K562 (cell line): Measurements from ENCODE around the gene CRYBB1. TPM values are rescaled to one million over a fixed set of nuclear protein-coding genes. Genes with fewer than 3 reads are reported as not detected.
A peak's percentile ranks its signal among the peaks of the same experiment; 100 is the strongest.

Experiments used
- ARNT ChIP-seq, 2 experiments: fragments of 450-650 bp; IDR thresholded peaks; 2 replicates each; pipeline ENCODE4 v1.6.1; 2016; ENCODE audit warnings: mild to moderate bottlenecking in 1 of 2
- BACH1 ChIP-seq: fragments of 200-800 bp; sonication (Bioruptor generic); IDR thresholded peaks from 2 replicates; pipeline ENCODE4 v1.6.1; 2016; ENCODE audit warnings: missing genetic modification characterization, missing compliant biosample characterization
- CBX8 ChIP-seq: fragments of 200-600 bp; sonication (generic); IDR thresholded peaks from 2 replicates; pipeline ENCODE4 v1.6.1; 2012; ENCODE audit warnings: borderline replicate concordance, mixed run types, low read depth, mild to moderate bottlenecking, moderate library complexity, mixed read lengths, low read length, control low read depth, inconsistent platforms; ENCODE audit not compliant: poor library complexity, severe bottlenecking; ENCODE audit errors: extremely low read depth
- DMBX1 ChIP-seq: fragments of 250-450 bp; sonication (Bioruptor Pico); IDR thresholded peaks from 2 replicates; pipeline ENCODE4 v1.8.0; 2022; ENCODE audit warnings: inconsistent platforms, mild to moderate bottlenecking, moderate library complexity, borderline replicate concordance
- FOXA1 ChIP-seq: fragments of 450-650 bp; IDR thresholded peaks from 2 replicates; pipeline ENCODE4 v1.6.1; 2016; ENCODE audit warnings: mild to moderate bottlenecking, borderline replicate concordance
- GATAD2A ChIP-seq: fragments of 450-650 bp; IDR thresholded peaks from 2 replicates; pipeline ENCODE4 v1.6.1; 2017
- KDM4B ChIP-seq, 2 experiments: fragments of 450-650 bp in 1 of 2; sonication (generic) in 1 of 2; IDR thresholded peaks; 2 replicates each; pipeline ENCODE4 v1.6.1; 2016 to 2017; ENCODE audit warnings: borderline replicate concordance in 2 of 2, antibody characterized with exemption in 1 of 2, low read depth in 1 of 2, mild to moderate bottlenecking in 1 of 2
- NR4A1 ChIP-seq, 2 experiments: fragments of 250-450 bp in 1 of 2; fragments of 450-650 bp in 1 of 2; sonication (Bioruptor Pico) in 1 of 2; IDR thresholded peaks; 2 replicates each; pipeline versions ENCODE4 v1.4.0 to v1.6.1; 2016 to 2020; ENCODE audit warnings: mild to moderate bottlenecking in 2 of 2, missing compliant biosample characterization in 1 of 2, missing genetic modification characterization in 1 of 2, moderate library complexity in 1 of 2
- TRIM25 ChIP-seq: fragments of 450-650 bp; IDR thresholded peaks from 2 replicates; pipeline ENCODE4 v1.7.0; 2016; ENCODE audit warnings: borderline replicate concordance
- USF2 ChIP-seq: sonication (generic); formaldehyde crosslinking; IDR thresholded peaks from 2 replicates; pipeline ENCODE4 v1.5.0; 2020; ENCODE audit warnings: missing genetic modification reagents
- ZBTB49 ChIP-seq: sonication (generic); formaldehyde crosslinking; IDR thresholded peaks from 2 replicates; pipeline ENCODE4 v1.8.0; 2022; ENCODE audit warnings: missing genetic modification reagents, mild to moderate bottlenecking, borderline replicate concordance
- ZNF212 ChIP-seq: fragments of 450-650 bp; formaldehyde crosslinking; IDR thresholded peaks from 2 replicates; pipeline ENCODE4 v1.4.0; 2020; ENCODE audit warnings: mild to moderate bottlenecking
- ZNF224 ChIP-seq: sonication (generic); formaldehyde crosslinking; IDR thresholded peaks from 2 replicates; pipeline ENCODE4 v1.8.0; 2022; ENCODE audit warnings: mild to moderate bottlenecking, missing genetic modification reagents
- ZNF3 ChIP-seq: fragments of 250-450 bp; sonication (Bioruptor Pico); IDR thresholded peaks from 2 replicates; pipeline ENCODE4 v1.5.0; 2021; ENCODE audit warnings: mild to moderate bottlenecking, moderate library complexity
- ZNF584 ChIP-seq: fragments of 200-800 bp; sonication (Bioruptor generic); IDR thresholded peaks from 2 replicates; pipeline ENCODE4 v1.6.1; 2016; ENCODE audit warnings: low read depth, mild to moderate bottlenecking, missing genetic modification characterization, missing compliant biosample characterization
- ZNF644 ChIP-seq: fragments of 200-800 bp; sonication (Bioruptor generic); IDR thresholded peaks from 2 replicates; pipeline ENCODE4 v1.6.1; 2016; ENCODE audit warnings: low read depth, missing genetic modification characterization, missing compliant biosample characterization
- ZNF655 ChIP-seq: fragments of 250-450 bp; sonication (Bioruptor Pico); IDR thresholded peaks from 2 replicates; pipeline ENCODE4 v1.5.0; 2021
- polyA plus RNA-seq, 8 experiments: library from polyadenylated mRNA; depleted of rRNA in 4 of 8; stranded (reverse) in 5 of 8; unstranded in 3 of 8; fragments of >200 nt; fragmentation: Nextera tagmentation in 2 of 8; fragmentation: Illumina TruSeq in 1 of 8; extraction: Ambion mirVana in 2 of 8; extraction: Trizol in 1 of 8; gene quantifications; 2 replicates each; pipeline versions ENCODE4 v1.2.1 to v1.2.3, GENCODE V29; 2011 to 2014; ENCODE audit warnings: inconsistent platforms in 1 of 8, missing spikeins in 1 of 8
- total RNA-seq, 7 experiments: library from RNA; depleted of rRNA in 6 of 7; stranded (reverse); fragments of >200 nt in 6 of 7; fragmentation: Illumina TruSeq in 2 of 7; extraction: Trizol in 2 of 7; gene quantifications; 2 replicates each; pipeline versions ENCODE4 v1.2.1 to v1.2.3, GENCODE V29; 2011 to 2021; ENCODE audit warnings: low replicate concordance in 1 of 7
- TF ChIP-seq, protein P1 (sequence below): fragments of 200-800 bp; sonication (Bioruptor generic); IDR thresholded peaks from 2 replicates; pipeline ENCODE4 v1.6.1; 2017; ENCODE audit warnings: missing genetic modification characterization, missing compliant biosample characterization

The CRYBB1 gene
- total and polyA plus RNA-seq, 9 of the 15 experiments (the other 6 are each of a cell fraction or from before 2014, with no cell fraction given), result 0.16 to 0.45 (median 0.33) TPM; not detected in 2

DNA sequence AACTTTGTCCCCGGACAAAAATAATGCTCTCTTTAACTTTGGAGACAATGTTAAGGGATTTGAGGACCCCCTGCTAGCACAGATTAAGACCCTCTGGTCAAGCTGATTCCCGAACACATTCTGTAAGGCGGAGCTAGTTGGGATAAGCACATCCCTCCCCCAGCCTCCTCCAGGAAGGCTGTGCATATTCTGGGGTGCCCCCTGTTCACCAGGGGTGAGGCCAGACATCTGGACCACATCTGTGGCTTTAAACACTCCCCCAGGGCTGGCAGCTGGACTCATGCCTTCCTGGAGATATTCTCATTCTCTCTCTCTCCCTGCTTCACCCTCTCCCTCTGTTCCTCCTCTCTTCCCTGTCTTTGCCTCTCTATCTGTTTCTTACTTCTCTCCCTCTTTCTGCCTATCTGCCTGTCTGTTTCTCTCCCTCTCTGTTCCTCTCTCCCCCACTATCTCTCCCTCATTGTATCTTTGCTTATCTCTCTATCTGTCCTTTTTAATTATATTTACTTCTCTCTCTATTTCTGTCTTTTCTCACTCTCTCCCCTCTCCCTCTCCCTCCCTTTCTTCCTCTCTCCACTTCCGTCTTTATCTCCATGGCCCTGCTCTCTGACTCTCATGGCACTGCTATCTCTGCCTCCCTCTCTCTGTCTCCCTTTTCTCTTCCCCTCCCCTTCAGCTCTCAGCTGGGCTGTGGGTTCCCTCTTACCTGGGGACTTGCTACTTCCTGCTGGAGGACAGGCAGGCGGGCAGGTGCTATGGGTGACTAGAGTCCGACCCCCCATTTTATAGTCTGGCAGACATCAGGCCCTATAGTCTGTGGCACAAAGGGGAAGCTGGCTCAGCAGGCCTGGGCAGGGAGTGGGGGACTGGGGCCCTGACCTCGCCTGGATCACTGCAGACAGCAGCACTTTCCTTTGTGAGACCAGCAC is at the start of gene CRYBB1 (continued):
- TF ChIP-seq ZBTB49 (CRISPR knock-in tag) (no peak), ZNF224 (CRISPR knock-in tag) (no peak), BACH1 (tag) (no peak), ZNF3 (CRISPR knock-in tag) (no peak), NR4A1 (CRISPR knock-in tag; IDR thresholded peaks at IDR 0.05) (no peak), NR4A1 (tag; IDR thresholded peaks at IDR 0.05) (no peak), ZNF644 (tag) (no peak), ARNT (IDR thresholded peaks at IDR 0.05) (peak; percentile 37; a peak in 1 of 4 replicates), ZNF655 (CRISPR knock-in tag) (no peak), USF2 (CRISPR knock-in tag) (no peak), ZNF584 (CRISPR knock-in tag) (no peak), KDM4B (IDR thresholded peaks at IDR 0.05; ENCODE audit: borderline replicate concordance in 2 of 2, low read depth in 1 of 2) (no peak), GATAD2A (peak; percentile 74; the same call in 1 of the 2 replicates), FOXA1 (no peak), TRIM25 (no peak; the same call in 1 of the 2 replicates), CBX8 (no peak), DMBX1 (no peak), ZNF212 (CRISPR knock-in tag) (no peak)
- TF ChIP-seq, protein P1, sequence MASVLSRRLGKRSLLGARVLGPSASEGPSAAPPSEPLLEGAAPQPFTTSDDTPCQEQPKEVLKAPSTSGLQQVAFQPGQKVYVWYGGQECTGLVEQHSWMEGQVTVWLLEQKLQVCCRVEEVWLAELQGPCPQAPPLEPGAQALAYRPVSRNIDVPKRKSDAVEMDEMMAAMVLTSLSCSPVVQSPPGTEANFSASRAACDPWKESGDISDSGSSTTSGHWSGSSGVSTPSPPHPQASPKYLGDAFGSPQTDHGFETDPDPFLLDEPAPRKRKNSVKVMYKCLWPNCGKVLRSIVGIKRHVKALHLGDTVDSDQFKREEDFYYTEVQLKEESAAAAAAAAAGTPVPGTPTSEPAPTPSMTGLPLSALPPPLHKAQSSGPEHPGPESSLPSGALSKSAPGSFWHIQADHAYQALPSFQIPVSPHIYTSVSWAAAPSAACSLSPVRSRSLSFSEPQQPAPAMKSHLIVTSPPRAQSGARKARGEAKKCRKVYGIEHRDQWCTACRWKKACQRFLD (CRISPR knock-in tag), result 0 out of 2 replicates have a peak, but pooled peaks have one; percentile 22
